SK-N-MC (cell line): ENCODE measurements around the gene GCNT3.

Source experiments
- EZH2 ChIP-seq: fragments of 200-600 bp; sonication (generic); IDR thresholded peaks from one replicate; pipeline ENCODE4 v1.6.1; 2017; ENCODE audit warnings: antibody characterized with exemption
- FOXP2 ChIP-seq: optimal IDR thresholded peaks from 2 replicates; pipeline ENCODE3; 2011; ENCODE audit warnings: mild to moderate bottlenecking, moderate library complexity; ENCODE audit not compliant: insufficient read depth; ENCODE audit errors: extremely low read length, control extremely low read depth
- POLR2AphosphoS5 ChIP-seq: IDR thresholded peaks from 2 replicates; pipeline ENCODE4 v1.6.1; 2012; ENCODE audit warnings: mild to moderate bottlenecking, low read depth, low read length, borderline replicate concordance

- TF ChIP-seq POLR2AphosphoS5 (peak; percentile 91), EZH2 (no peak), FOXP2 (no peak)
Observed at GRCh38 chr15:59656897-59657634, 45.5 kb downstream of the GCNT3 start, which contains the start of gene GTF2A2.
